HG02840 (cell line): Measurements from ENCODE around the gene CNTN6.
"Not testable (repeated sequence)": the region's sequence is repeated elsewhere in the genome, so short reads cannot be mapped to it uniquely, and the experiment has no call there.

Experiments
- ATAC-seq: cut with Tn5 transposase; IDR thresholded peaks from one replicate; pipeline ENCODE4 v1.9.1; 2021; ENCODE audit warnings: mild to moderate bottlenecking, moderate library complexity, moderate number of reproducible peaks; ENCODE audit not compliant: unreplicated experiment, low FRiP score

CNTN6 gene

GRCh38 chr3:1272546-1273265 is 179.9 kb downstream of the CNTN6 start:
- ATAC-seq, result no peak

- ATAC-seq, result no peak
These were observed 182.7 kb downstream of the CNTN6 start for GRCh38 chr3:1275495-1275894.

- no peak for ATAC-seq
These were observed 195.0 kb downstream of the CNTN6 start for GRCh38 chr3:1287815-1288214.

GRCh38 chr3:1288805-1289494 is 196.1 kb downstream of the CNTN6 start:
- no peak for ATAC-seq

- no peak for ATAC-seq
These were observed 199.8 kb downstream of the CNTN6 start for GRCh38 chr3:1292571-1293071.

GRCh38 chr3:1294586-1294985 is 201.8 kb downstream of the CNTN6 start:
- ATAC-seq, result no peak

GRCh38 chr3:1318296-1319005 is 225.6 kb downstream of the CNTN6 start:
- ATAC-seq, result no peak

- ATAC-seq, result no peak
These were observed 233.7 kb downstream of the CNTN6 start for GRCh38 chr3:1326546-1326945.

GRCh38 chr3:1330107-1330506 is 237.3 kb downstream of the CNTN6 start:
- no peak for ATAC-seq

- no peak for ATAC-seq
These were observed 253.6 kb downstream of the CNTN6 start for GRCh38 chr3:1346386-1346785.

GRCh38 chr3:1348547-1348946 is 255.7 kb downstream of the CNTN6 start:
- ATAC-seq, result no peak

- no peak for ATAC-seq
These were observed 258.1 kb downstream of the CNTN6 start for GRCh38 chr3:1350885-1351284.

- ATAC-seq, result no peak
These were observed 262.9 kb downstream of the CNTN6 start for GRCh38 chr3:1355691-1356090.

GRCh38 chr3:1356101-1356500 is 263.3 kb downstream of the CNTN6 start:
- no peak for ATAC-seq

- no peak for ATAC-seq
These were observed 272.7 kb downstream of the CNTN6 start for GRCh38 chr3:1365528-1365927.

- no peak for ATAC-seq
These were observed 281.6 kb downstream of the CNTN6 start for GRCh38 chr3:1374471-1374870.

- no peak for ATAC-seq
These were observed 282.3 kb downstream of the CNTN6 start for GRCh38 chr3:1375145-1375544.

- ATAC-seq, result peak; percentile 77
These were observed 288.3 kb downstream of the CNTN6 start for GRCh38 chr3:1380926-1381646.

GRCh38 chr3:1381647-1382036 is 288.8 kb downstream of the CNTN6 start:
- peak; percentile 33 for ATAC-seq

GRCh38 chr3:1387396-1387905 is 294.6 kb downstream of the CNTN6 start:
- ATAC-seq, result not testable (repeated sequence)
